SK-N-MC (cell line): ENCODE measurements around the gene PAX4.
"Not testable (repeated sequence)": the region's sequence is repeated elsewhere in the genome, so short reads cannot be mapped to it uniquely, and the experiment has no call there.

Experiments
- DNase-seq: peaks from one replicate; pipeline ENCODE4 v3.0.0-alpha.2; 2011; ENCODE audit warnings: low read depth, low spot score
- H3K27ac ChIP-seq: fragments of 200-600 bp; sonication (generic); 2 replicates; pipeline ENCODE4 v1.5.1; 2016; ENCODE audit warnings: mixed run types
- H3K36me3 ChIP-seq: fragments of 200-600 bp; sonication (generic); 2 replicates; pipeline ENCODE4 v1.6.1; 2017; ENCODE audit warnings: antibody characterized with exemption, low read length, mixed read lengths; ENCODE audit not compliant: insufficient read depth
- H3K4me3 ChIP-seq: fragments of 200-600 bp; sonication (generic); 2 replicates; pipeline ENCODE4 v1.5.1; 2016
- H3K9ac ChIP-seq: fragments of 200-600 bp; sonication (generic); 2 replicates; pipeline ENCODE4 v1.8.0; 2017; ENCODE audit warnings: mixed run types, mixed read lengths; ENCODE audit not compliant: insufficient read length
- H3K9me3 ChIP-seq: fragments of 200-600 bp; sonication (generic); 2 replicates; pipeline ENCODE4 v1.6.1; 2017; ENCODE audit warnings: low read depth, mild to moderate bottlenecking, antibody characterized with exemption, low read length, moderate library complexity, mixed read lengths
- EZH2 ChIP-seq: fragments of 200-600 bp; sonication (generic); IDR thresholded peaks from one replicate; pipeline ENCODE4 v1.6.1; 2017; ENCODE audit warnings: antibody characterized with exemption
- FOXP2 ChIP-seq: optimal IDR thresholded peaks from 2 replicates; pipeline ENCODE3; 2011; ENCODE audit warnings: mild to moderate bottlenecking, moderate library complexity; ENCODE audit not compliant: insufficient read depth; ENCODE audit errors: extremely low read length, control extremely low read depth
- POLR2AphosphoS5 ChIP-seq: IDR thresholded peaks from 2 replicates; pipeline ENCODE4 v1.6.1; 2012; ENCODE audit warnings: mild to moderate bottlenecking, low read depth, low read length, borderline replicate concordance

Gene PAX4

GRCh38 chr7:127571741-127572505 lies 46.0 kb downstream of the PAX4 start:
- TF ChIP-seq EZH2 (no peak), POLR2AphosphoS5 (no peak), FOXP2 (no peak)
- Histone ChIP-seq H3K9ac (no peak overlapping the region), H3K4me3 (no peak overlapping the region), H3K27ac (no peak overlapping the region), H3K9me3 (no peaks in the 10 kb centered on the region), H3K36me3 (no peaks in the 10 kb centered on the region)
- no peak for DNase-seq

DNA sequence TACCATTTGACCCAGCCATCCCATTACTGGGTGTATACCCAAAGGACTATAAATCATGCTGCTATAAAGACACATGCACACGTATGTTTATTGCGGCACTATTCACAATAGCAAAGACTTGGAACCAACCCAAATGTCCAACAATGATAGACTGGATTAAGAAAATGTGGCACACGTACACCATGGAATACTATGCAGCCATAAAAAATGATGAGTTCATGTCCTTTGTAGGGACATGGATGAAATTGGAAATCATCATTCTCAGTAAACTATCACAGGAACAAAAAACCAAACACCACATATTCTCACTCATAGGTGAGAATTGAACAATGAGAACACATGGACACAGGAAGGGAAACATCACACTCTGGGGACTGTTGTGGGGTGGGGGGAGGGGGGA lies 49.9 kb downstream of the PAX4 start:
- DNase-seq, H3K36me3 ChIP-seq, H3K4me3 ChIP-seq, H3K9ac ChIP-seq, H3K27ac ChIP-seq, H3K9me3 ChIP-seq: not testable (repeated sequence)

- no peak overlapping the region for H3K4me3 ChIP-seq
- no peak for DNase-seq
- H3K36me3 ChIP-seq: no peaks in the 10 kb centered on the region
- H3K27ac ChIP-seq: no peak overlapping the region
- no peak overlapping the region for H3K9ac ChIP-seq
- TF ChIP-seq FOXP2: no peak
- no peak for TF ChIP-seq POLR2AphosphoS5
- TF ChIP-seq EZH2: no peak
- no peaks in the 10 kb centered on the region for H3K9me3 ChIP-seq
Measured at GRCh38 chr7:127566242-127566641, 51.7 kb downstream of the PAX4 start.
